PFSK-1 (cell line): ENCODE measurements around the gene CR1.

Source experiments
- POLR2AphosphoS5 ChIP-seq: IDR thresholded peaks from 2 replicates; pipeline ENCODE4 v1.6.1; 2012; ENCODE audit warnings: low read depth, mild to moderate bottlenecking, control low read depth, low read length, moderate library complexity
- TF ChIP-seq, protein P1 (sequence below), 2 experiments: IDR thresholded peaks; 2 replicates each; pipeline versions ENCODE4 v1.6.1 to v1.8.0; 2011 to 2012; ENCODE audit warnings: low read depth in 2 of 2, low read length in 2 of 2, control low read depth in 1 of 2, inconsistent platforms in 1 of 2, mild to moderate bottlenecking in 1 of 2, moderate library complexity in 1 of 2; ENCODE audit not compliant: insufficient read depth in 1 of 2

DNA sequence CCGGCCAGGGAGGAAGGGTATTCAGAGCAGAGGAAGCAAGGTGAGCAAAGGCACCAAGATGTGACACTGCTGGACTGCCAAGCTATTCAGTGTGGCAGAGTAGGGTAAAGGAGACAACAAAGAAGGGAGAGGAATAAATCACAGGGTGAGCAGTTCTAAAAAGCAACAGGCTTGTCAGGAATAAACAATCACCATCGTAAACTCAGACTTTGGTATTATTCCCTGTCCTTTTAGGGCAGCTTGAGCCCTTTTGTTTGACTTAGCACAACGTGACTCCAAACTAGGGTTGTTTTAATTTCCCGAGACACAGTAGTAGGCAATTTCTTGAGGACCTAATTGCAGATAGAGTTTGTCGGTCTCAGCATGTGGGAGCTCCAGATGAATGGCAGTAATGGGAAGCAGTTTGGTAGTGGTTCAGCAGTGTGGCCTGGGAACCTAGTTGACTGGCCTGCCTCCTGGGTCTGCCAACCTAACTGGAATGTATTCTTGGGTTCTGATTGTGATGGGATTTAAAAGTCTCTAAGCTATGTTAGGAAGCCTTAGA, 153.3 kb downstream of the CR1 start:
- no peak for TF ChIP-seq POLR2AphosphoS5
- TF ChIP-seq, protein P1, sequence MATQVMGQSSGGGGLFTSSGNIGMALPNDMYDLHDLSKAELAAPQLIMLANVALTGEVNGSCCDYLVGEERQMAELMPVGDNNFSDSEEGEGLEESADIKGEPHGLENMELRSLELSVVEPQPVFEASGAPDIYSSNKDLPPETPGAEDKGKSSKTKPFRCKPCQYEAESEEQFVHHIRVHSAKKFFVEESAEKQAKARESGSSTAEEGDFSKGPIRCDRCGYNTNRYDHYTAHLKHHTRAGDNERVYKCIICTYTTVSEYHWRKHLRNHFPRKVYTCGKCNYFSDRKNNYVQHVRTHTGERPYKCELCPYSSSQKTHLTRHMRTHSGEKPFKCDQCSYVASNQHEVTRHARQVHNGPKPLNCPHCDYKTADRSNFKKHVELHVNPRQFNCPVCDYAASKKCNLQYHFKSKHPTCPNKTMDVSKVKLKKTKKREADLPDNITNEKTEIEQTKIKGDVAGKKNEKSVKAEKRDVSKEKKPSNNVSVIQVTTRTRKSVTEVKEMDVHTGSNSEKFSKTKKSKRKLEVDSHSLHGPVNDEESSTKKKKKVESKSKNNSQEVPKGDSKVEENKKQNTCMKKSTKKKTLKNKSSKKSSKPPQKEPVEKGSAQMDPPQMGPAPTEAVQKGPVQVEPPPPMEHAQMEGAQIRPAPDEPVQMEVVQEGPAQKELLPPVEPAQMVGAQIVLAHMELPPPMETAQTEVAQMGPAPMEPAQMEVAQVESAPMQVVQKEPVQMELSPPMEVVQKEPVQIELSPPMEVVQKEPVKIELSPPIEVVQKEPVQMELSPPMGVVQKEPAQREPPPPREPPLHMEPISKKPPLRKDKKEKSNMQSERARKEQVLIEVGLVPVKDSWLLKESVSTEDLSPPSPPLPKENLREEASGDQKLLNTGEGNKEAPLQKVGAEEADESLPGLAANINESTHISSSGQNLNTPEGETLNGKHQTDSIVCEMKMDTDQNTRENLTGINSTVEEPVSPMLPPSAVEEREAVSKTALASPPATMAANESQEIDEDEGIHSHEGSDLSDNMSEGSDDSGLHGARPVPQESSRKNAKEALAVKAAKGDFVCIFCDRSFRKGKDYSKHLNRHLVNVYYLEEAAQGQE (IDR thresholded peaks at IDR 0.05; ENCODE audit: insufficient read depth in 1 of 2, low read depth in 2 of 2, low read length in 2 of 2): no peak
